CD4-positive, CD25-positive, alpha-beta regulatory T cell (primary cell): Measurements from ENCODE around the gene TMEM18. TPM values are rescaled to one million over a fixed set of nuclear protein-coding genes. Genes with fewer than 3 reads are reported as not detected.

Experiments used
- ATAC-seq, 2 donors: fragments of 150-1000 bp; cut with Tn5 transposase; one replicate each; pipeline ENCODE4 v1.10.0; 2021; ENCODE audit warnings: low read depth in 2 of 2, moderate number of reproducible peaks in 2 of 2, moderate library complexity in 1 of 2
- DNase-seq, 3 donors: peaks; one replicate each; pipeline versions ENCODE4 v3.0.0 to v3.0.0-alpha.2; 2012 to 2022; ENCODE audit warnings: mixed read lengths in 1 of 3
- H3K27ac ChIP-seq: one replicate; pipeline ENCODE4 v1.7.0; 2013; ENCODE audit warnings: mild to moderate bottlenecking, low read length; ENCODE audit not compliant: insufficient read depth, poor library complexity, severe bottlenecking
- H3K27me3 ChIP-seq: one replicate; pipeline ENCODE4 v1.7.0; 2013; ENCODE audit warnings: low read length; ENCODE audit not compliant: control insufficient read depth, insufficient read depth
- H3K36me3 ChIP-seq: one replicate; pipeline ENCODE4 v1.7.0; 2013; ENCODE audit warnings: mild to moderate bottlenecking, low read length, moderate library complexity; ENCODE audit not compliant: control insufficient read depth, insufficient read depth
- H3K4me1 ChIP-seq: 2 replicates; pipeline ENCODE4 v1.7.0; 2013; ENCODE audit warnings: mild to moderate bottlenecking, low read length; ENCODE audit not compliant: insufficient read depth, control insufficient read depth, poor library complexity, severe bottlenecking
- H3K4me3 ChIP-seq: one replicate; pipeline ENCODE4 v1.7.0; 2013; ENCODE audit warnings: low read depth, mild to moderate bottlenecking, low read length, moderate library complexity
- H3K9me3 ChIP-seq, 2 experiments: 1 replicate in 1 of 2; 2 replicates in 1 of 2; pipeline ENCODE4 v1.7.0; 2013; ENCODE audit warnings: low read length in 2 of 2, mild to moderate bottlenecking in 1 of 2, moderate library complexity in 1 of 2; ENCODE audit not compliant: control insufficient read depth in 2 of 2
- H3K27ac Mint-ChIP-seq, 3 donors: one replicate each; pipeline ENCODE4 v1.8.0; 2020 to 2022; ENCODE audit warnings: mild to moderate bottlenecking in 3 of 3, mixed read lengths in 3 of 3, moderate library complexity in 2 of 3
- H3K27me3 Mint-ChIP-seq: one replicate; pipeline ENCODE4 v1.8.0; 2022; ENCODE audit warnings: mild to moderate bottlenecking, mixed read lengths
- H3K36me3 Mint-ChIP-seq: one replicate; pipeline ENCODE4 v1.8.0; 2020; ENCODE audit warnings: mixed read lengths
- H3K4me1 Mint-ChIP-seq, 4 donors: one replicate each; pipeline ENCODE4 v1.8.0; 2020 to 2022; ENCODE audit warnings: mixed read lengths in 4 of 4, mild to moderate bottlenecking in 1 of 4
- H3K4me3 Mint-ChIP-seq, 4 donors: one replicate each; pipeline ENCODE4 v1.8.0; 2020 to 2022; ENCODE audit warnings: mild to moderate bottlenecking in 4 of 4, mixed read lengths in 4 of 4, moderate library complexity in 3 of 4
- H3K9me3 Mint-ChIP-seq, 7 donors: one replicate each; pipeline ENCODE4 v1.8.0; 2020 to 2022; ENCODE audit warnings: mixed read lengths in 7 of 7, mild to moderate bottlenecking in 3 of 7, moderate library complexity in 2 of 7
- polyA plus RNA-seq, 4 donors: library from polyadenylated mRNA; unstranded; fragments of 300-500 nt; fragmentation: Illumina TruSeq; gene quantifications; one replicate each; pipeline ENCODE4 v1.2.3, GENCODE V29; 2021
- total RNA-seq: library from RNA; stranded (reverse); gene quantifications from one replicate; pipeline ENCODE4 v1.2.3, GENCODE V29; 2022

Gene TMEM18
- total and polyA plus RNA-seq, 5 donors from 2014 or later: 22.9 to 45.5 (median 26.9) TPM

DNA sequence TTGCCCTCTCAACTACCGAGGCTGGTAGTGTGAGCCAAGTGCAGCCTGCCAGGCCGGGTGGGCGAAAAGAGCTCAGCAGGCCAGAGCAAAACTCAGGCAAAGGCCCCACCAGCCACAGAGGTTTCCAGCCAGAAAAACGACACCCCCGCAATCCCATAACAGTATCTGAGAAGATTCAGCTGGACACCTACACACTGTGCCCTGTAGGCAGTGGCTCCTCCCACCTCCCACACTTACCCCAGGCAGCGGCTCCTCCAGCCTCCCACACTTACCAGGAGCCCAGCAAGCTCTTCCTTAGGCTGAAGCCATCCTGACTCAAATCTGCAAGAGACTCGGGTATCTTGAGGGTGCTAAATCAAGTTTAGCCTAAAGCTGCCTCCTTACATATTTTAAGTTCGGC lies 15.6 kb upstream of the TMEM18 start:
- Histone ChIP-seq H3K4me1 (no peaks in the 10 kb centered on the region), H3K9me3 (no peaks in the 10 kb centered on the region), H3K27me3 (peaks cover 2% of the 10 kb centered on the region), H3K4me3 (no peak overlapping the region), H3K27ac (no peak overlapping the region), H3K36me3 (no peaks in the 10 kb centered on the region)
- Mint-ChIP-seq H3K9me3 (peaks cover 0 to 4% (median 0%) of the 10 kb centered on the region in 7 donors), H3K4me1 (no peaks in the 10 kb centered on the region), H3K4me3 (no peak overlapping the region), H3K27ac (no peak overlapping the region), H3K27me3 (peaks cover 9% of the 10 kb centered on the region), H3K36me3 (no peaks in the 10 kb centered on the region)
- ATAC-seq (no peak), DNase-seq (no peak)

DNA sequence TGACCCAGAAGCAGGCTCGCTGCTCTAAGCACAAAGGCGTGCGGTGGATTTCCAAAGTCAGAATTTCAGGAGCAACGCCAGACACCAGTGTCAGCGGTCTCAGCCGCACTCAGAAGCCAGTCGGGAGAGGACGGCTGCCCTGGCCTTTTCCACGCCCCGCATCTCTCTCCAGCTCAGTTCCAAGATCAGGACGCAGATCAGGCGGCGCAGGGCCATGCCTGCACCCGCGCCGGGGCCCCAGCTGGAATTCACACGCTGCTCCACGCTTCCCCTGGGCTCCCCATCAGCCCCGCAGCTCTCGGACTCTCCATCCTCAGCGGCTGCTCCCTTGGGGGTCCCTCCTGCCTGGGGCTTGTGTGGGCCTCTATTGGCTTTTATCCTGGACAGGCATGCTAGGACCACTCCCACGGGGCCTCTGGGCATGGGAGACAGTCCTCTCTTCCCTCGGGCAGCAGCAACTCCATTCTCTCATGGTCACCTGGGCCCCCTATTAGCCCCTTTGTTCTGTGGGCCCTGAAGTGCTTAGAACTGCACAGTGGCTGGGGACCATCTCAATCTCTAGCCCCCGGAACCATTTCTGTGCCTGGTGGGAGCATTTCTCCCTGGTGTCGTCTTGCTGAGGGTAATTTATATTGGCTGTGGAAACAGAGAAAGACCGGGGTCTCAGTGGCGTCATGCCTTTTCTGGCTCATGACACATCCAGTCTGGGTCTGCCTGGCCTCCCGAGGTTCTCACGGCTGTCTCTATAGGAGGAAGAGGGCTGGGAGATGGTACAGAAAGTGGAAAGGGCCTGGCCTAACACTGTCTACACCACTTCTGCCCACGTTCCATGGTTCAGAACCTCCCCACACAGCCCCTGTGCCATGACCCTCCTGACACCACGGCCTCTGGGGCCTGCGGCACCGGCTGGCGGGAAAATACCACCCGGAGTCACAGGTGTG lies 14.9 kb upstream of the TMEM18 start:
- Histone ChIP-seq H3K4me1 (no peaks in the 10 kb centered on the region), H3K36me3 (no peaks in the 10 kb centered on the region), H3K27ac (no peak overlapping the region), H3K4me3 (no peak overlapping the region), H3K9me3 (no peaks in the 10 kb centered on the region), H3K27me3 (peaks cover 2% of the 10 kb centered on the region)
- DNase-seq: no peak
- peaks cover 0 to 4% (median 0%) of the 10 kb centered on the region in 7 donors for H3K9me3 Mint-ChIP-seq
- H3K27ac Mint-ChIP-seq: no peak overlapping the region
- ATAC-seq: no peak
- H3K4me1 Mint-ChIP-seq: no peaks in the 10 kb centered on the region
- H3K27me3 Mint-ChIP-seq: peaks cover 9% of the 10 kb centered on the region
- no peaks in the 10 kb centered on the region for H3K36me3 Mint-ChIP-seq
- no peak overlapping the region for H3K4me3 Mint-ChIP-seq

- H3K4me3 Mint-ChIP-seq: no peak overlapping the region
- H3K4me1 Mint-ChIP-seq: no peaks in the 10 kb centered on the region
- ATAC-seq (no peak), DNase-seq (no peak)
- Histone ChIP-seq H3K4me1 (no peaks in the 10 kb centered on the region), H3K27me3 (peaks cover 2% of the 10 kb centered on the region), H3K4me3 (no peak overlapping the region), H3K27ac (no peak overlapping the region), H3K36me3 (no peaks in the 10 kb centered on the region), H3K9me3 (peaks cover 0 to 8% of the 10 kb centered on the region in 2 experiments)
- peaks cover 9% of the 10 kb centered on the region for H3K27me3 Mint-ChIP-seq
- no peaks in the 10 kb centered on the region for H3K36me3 Mint-ChIP-seq
- H3K27ac Mint-ChIP-seq: no peak overlapping the region
- H3K9me3 Mint-ChIP-seq: peaks cover 0 to 7% (median 3%) of the 10 kb centered on the region in 7 donors
Measured at GRCh38 chr2:690799-691198, 13.6 kb upstream of the TMEM18 start.

DNA sequence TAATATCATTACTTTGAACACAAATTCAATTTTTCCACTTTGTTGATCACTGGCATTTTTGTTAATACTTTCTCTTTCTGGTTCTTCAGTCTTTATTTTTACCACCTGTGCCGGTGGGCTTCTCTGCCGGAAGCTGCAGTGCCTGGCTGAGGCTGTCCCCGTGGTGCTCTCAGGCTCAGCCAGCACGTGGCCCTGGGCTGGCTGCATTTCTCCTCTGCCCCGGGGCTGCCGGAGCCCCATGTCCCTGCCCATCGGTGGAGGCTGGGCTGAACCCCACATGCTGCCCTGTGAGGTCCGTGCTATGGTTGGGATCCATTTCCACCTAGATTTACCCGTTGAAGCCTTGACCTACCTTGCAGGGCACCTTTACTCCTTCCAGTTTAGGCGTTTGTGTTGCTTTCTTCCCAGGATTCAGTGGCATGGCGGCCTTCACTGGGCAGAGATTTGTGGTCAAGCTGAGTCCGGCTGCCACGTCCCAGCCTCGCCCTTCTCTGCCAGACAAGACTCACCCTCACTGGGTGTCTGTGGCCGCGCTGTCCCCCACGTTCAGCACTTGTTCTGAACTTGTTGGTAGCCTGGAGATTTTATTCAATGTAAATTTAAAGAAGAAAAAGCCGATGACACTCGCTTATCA lies 12.8 kb upstream of the TMEM18 start:
- no peak overlapping the region for H3K27ac ChIP-seq
- H3K36me3 ChIP-seq: no peaks in the 10 kb centered on the region
- no peak overlapping the region for H3K27ac Mint-ChIP-seq

DNA sequence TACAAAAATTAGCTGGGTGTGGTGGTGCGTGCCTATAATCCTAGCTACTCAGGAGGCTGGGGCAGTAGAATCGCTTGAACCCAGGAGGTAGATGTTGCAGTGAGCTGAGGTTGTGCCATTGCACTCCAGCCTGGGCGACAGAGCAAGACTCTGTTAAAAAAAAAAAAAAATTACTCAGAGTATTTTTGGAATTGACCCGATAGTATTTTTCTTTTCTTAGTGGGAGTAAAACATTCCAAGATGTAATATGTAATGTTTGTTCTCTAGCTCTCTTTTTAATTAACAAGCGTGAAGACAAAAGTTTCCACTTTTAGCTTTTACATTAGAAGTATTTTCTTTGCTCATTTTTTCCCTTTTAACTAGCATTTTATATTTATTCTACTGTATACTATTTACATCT lies 12.0 kb upstream of the TMEM18 start:
- Mint-ChIP-seq H3K9me3 (peaks cover 1 to 19% (median 8%) of the 10 kb centered on the region in 7 donors), H3K4me3 (no peak overlapping the region), H3K4me1 (no peaks in the 10 kb centered on the region), H3K36me3 (no peaks in the 10 kb centered on the region), H3K27me3 (peaks cover 6% of the 10 kb centered on the region), H3K27ac (no peak overlapping the region)
- no peak overlapping the region for H3K4me3 ChIP-seq
- peaks cover 1% of the 10 kb centered on the region for H3K27me3 ChIP-seq
- peaks cover 2 to 24% of the 10 kb centered on the region in 2 experiments for H3K9me3 ChIP-seq
- H3K36me3 ChIP-seq: no peaks in the 10 kb centered on the region
- ATAC-seq (no peak), DNase-seq (no peak)
- H3K4me1 ChIP-seq: no peaks in the 10 kb centered on the region
- H3K27ac ChIP-seq: no peak overlapping the region

More for the DNA sequence above, 12.8 kb upstream of the TMEM18 start:
- Histone ChIP-seq H3K4me3 (no peak overlapping the region), H3K4me1 (no peaks in the 10 kb centered on the region), H3K9me3 (peaks cover 0 to 16% of the 10 kb centered on the region in 2 experiments), H3K27me3 (peaks cover 2% of the 10 kb centered on the region)
- ATAC-seq (no peak), DNase-seq (no peak)
- Mint-ChIP-seq H3K36me3 (no peaks in the 10 kb centered on the region), H3K9me3 (peaks cover 1 to 12% (median 8%) of the 10 kb centered on the region in 7 donors), H3K4me3 (no peak overlapping the region), H3K4me1 (no peaks in the 10 kb centered on the region), H3K27me3 (peaks cover 9% of the 10 kb centered on the region)

DNA sequence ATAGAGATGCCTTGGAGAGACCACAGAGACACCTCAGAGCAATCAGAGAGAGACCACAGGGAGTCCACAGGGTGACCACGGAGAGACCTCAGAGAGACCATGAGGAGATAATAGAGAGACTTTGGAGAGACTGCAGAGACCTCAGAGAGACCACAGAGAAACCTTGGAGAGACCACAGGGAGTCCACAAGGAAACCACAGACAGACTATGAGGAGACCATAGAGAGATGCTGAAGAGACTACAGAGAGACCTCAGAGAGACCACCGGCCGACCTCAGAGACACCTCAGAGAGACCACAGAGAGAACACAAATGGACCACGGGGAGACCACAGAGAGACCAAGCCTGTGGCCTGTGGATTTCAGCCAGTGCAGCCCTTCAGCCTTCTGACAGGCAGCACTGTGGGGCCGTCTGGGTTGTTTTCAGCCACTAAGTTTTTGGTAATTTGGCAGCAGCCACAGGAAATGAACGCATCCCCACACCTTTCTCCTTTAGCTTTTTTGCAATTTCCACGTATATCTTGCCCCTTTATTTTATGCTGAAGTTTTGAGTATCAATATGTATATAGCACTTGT lies 11.4 kb upstream of the TMEM18 start:
- H3K4me1 ChIP-seq: no peaks in the 10 kb centered on the region

DNA sequence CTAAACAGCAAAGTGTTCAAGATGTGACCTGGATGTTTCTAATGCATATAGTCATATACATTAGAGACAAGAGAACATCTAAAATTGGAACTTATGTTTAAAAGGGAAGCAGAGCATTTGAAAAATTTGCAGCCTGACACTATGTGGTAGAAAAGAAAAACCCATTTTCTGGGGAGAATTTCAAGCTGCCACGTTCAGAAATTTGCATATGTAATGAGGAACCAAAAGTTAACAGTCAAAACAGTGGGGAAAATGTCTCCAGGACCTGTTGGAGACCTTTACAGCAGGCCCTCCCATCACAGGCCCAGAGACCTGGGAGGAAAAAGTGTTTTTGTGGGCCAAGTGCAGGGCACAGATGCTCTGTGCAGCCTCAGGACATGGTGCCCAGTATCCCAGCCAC lies 8.2 kb upstream of the TMEM18 start:
- DNase-seq: no peak
- no peaks in the 10 kb centered on the region for H3K27me3 ChIP-seq
- H3K4me1 Mint-ChIP-seq: no peaks in the 10 kb centered on the region
- ATAC-seq: no peak
- H3K9me3 ChIP-seq: peaks cover 6 to 32% of the 10 kb centered on the region in 2 experiments
- no peak overlapping the region for H3K27ac Mint-ChIP-seq
- H3K36me3 Mint-ChIP-seq: peaks cover 7% of the 10 kb centered on the region
- no peak overlapping the region for H3K4me3 Mint-ChIP-seq
- peaks cover 1 to 22% (median 10%) of the 10 kb centered on the region in 7 donors for H3K9me3 Mint-ChIP-seq
- peaks cover 5% of the 10 kb centered on the region for H3K27me3 Mint-ChIP-seq
- no peaks in the 10 kb centered on the region for H3K4me1 ChIP-seq
- H3K4me3 ChIP-seq: no peak overlapping the region
- no peak overlapping the region for H3K27ac ChIP-seq
- H3K36me3 ChIP-seq: no peaks in the 10 kb centered on the region

More for the DNA sequence above, 11.4 kb upstream of the TMEM18 start:
- Mint-ChIP-seq H3K36me3 (no peaks in the 10 kb centered on the region), H3K4me1 (no peaks in the 10 kb centered on the region), H3K27me3 (peaks cover 5% of the 10 kb centered on the region), H3K27ac (no peak overlapping the region), H3K9me3 (peaks cover 1 to 22% (median 9%) of the 10 kb centered on the region in 7 donors), H3K4me3 (no peak overlapping the region)
- ATAC-seq: no peak
- peaks cover 6 to 31% of the 10 kb centered on the region in 2 experiments for H3K9me3 ChIP-seq
- no peaks in the 10 kb centered on the region for H3K36me3 ChIP-seq
- no peak overlapping the region for H3K4me3 ChIP-seq
- no peak for DNase-seq
- no peaks in the 10 kb centered on the region for H3K27me3 ChIP-seq
- no peak overlapping the region for H3K27ac ChIP-seq
